ENCODE results near the gene MEX3A.

GRCh38 chr1:156025876-156026275 lies 56.4 kb downstream of the MEX3A start:
- TF ChIP-seq CTCF (IDR thresholded peaks at IDR 0.05) (peak in 1 of 4 experiments; percentile 11), POLR2A (IDR thresholded peaks at IDR 0.05) (no peak)
